Right forelimb (tissue), 1 donor: Measurements from ENCODE around the gene SRPRB.
"Not testable (repeated sequence)": the region's sequence is repeated elsewhere in the genome, so short reads cannot be mapped to it uniquely, and the experiment has no call there.

Experiments used
- DNase-seq: peaks from one replicate; pipeline ENCODE4 v3.0.0-alpha.2; 2018

SRPRB gene

GRCh38 chr3:133779626-133780203, 25.9 kb upstream of the SRPRB start:
- DNase-seq: no peak

GRCh38 chr3:133780756-133781155, 24.9 kb upstream of the SRPRB start:
- not testable (repeated sequence) for DNase-seq

- DNase-seq: no peak
Observed at GRCh38 chr3:133781570-133781969, 24.0 kb upstream of the SRPRB start.

- DNase-seq: no peak
Observed at GRCh38 chr3:133782454-133782853, 23.2 kb upstream of the SRPRB start.

- no peak for DNase-seq
Observed at GRCh38 chr3:133783762-133784161, 21.9 kb upstream of the SRPRB start.

GRCh38 chr3:133788024-133788423, 17.6 kb upstream of the SRPRB start:
- no peak for DNase-seq

GRCh38 chr3:133792171-133792763, 13.3 kb upstream of the SRPRB start:
- DNase-seq: no peak

GRCh38 chr3:133797396-133798105, 8.1 kb upstream of the SRPRB start:
- no peak for DNase-seq

GRCh38 chr3:133799794-133800585, 5.6 kb upstream of the SRPRB start:
- no peak for DNase-seq

GRCh38 chr3:133803469-133803868, 2.1 kb upstream of the SRPRB start:
- DNase-seq: no peak

- no peak for DNase-seq
Observed at GRCh38 chr3:133804896-133805295, 719 bp upstream of the SRPRB start.

GRCh38 chr3:133805384-133805701, 272 bp upstream of the SRPRB start:
- DNase-seq: no peak

- no peak for DNase-seq
Observed at GRCh38 chr3:133812872-133813271, 7.3 kb downstream of the SRPRB start.

- DNase-seq: no peak
Observed at GRCh38 chr3:133815386-133815785, 9.8 kb downstream of the SRPRB start.

- DNase-seq: no peak
Observed at GRCh38 chr3:133820129-133820528, 14.5 kb downstream of the SRPRB start.

- DNase-seq: peak; percentile 9
Observed at GRCh38 chr3:133820889-133821675, 15.5 kb downstream of the SRPRB start.

- DNase-seq: peak; percentile 37
Observed at GRCh38 chr3:133821767-133822638, 16.4 kb downstream of the SRPRB start.

GRCh38 chr3:133824961-133825485, 19.4 kb downstream of the SRPRB start:
- DNase-seq: peak; percentile 34

- peak; percentile 28 for DNase-seq
Observed at GRCh38 chr3:133825969-133826727, 20.5 kb downstream of the SRPRB start.

GRCh38 chr3:133827136-133827535, 21.5 kb downstream of the SRPRB start:
- peak; percentile 15 for DNase-seq

- DNase-seq: peak; percentile 30
Observed at GRCh38 chr3:133827684-133828083, 22.1 kb downstream of the SRPRB start.
